Measurements from ENCODE around the gene AHNAK. TPM values are rescaled to one million over a fixed set of nuclear protein-coding genes. Genes with fewer than 3 reads are reported as not detected.
"Not testable (repeated sequence)": the region's sequence is repeated elsewhere in the genome, so short reads cannot be mapped to it uniquely, and the experiment has no call there.

The AHNAK gene
- total RNA-seq, 1 donor from 2014 or later: 809 TPM

- ATAC-seq (no peak), DNase-seq (no peak)
- TF ChIP-seq CTCF (IDR thresholded peaks at IDR 0.05): no peak
- peaks cover 32% of the 10 kb centered on the region for H3K4me1 ChIP-seq
- H3K27ac ChIP-seq: no peak overlapping the region
- no peaks in the 10 kb centered on the region for H3K9me3 ChIP-seq
- peaks cover 81% of the 10 kb centered on the region for H3K36me3 ChIP-seq
- H3K27me3 ChIP-seq (ENCODE audit: low read depth): no peaks in the 10 kb centered on the region
- no peak overlapping the region for H3K4me3 ChIP-seq
- intact Hi-C loops (cut with DNase I): no loop called here
Measured at GRCh38 chr11:62569611-62570010, 23.0 kb upstream of the AHNAK start.

GRCh38 chr11:62567018-62567633 is 20.5 kb upstream of the AHNAK start:
- Histone ChIP-seq H3K4me3 (no peak overlapping the region), H3K4me1 (peaks cover 19% of the 10 kb centered on the region), H3K27ac (no peak overlapping the region), H3K27me3 (ENCODE audit: low read depth) (no peaks in the 10 kb centered on the region), H3K36me3 (peaks cover 97% of the 10 kb centered on the region), H3K9me3 (no peaks in the 10 kb centered on the region)
- no peak for TF ChIP-seq CTCF (IDR thresholded peaks at IDR 0.05)
- DNase-seq: no peak
- ATAC-seq: no peak
- intact Hi-C loops (cut with DNase I): no loop called here

GRCh38 chr11:62566247-62566646 is 19.6 kb upstream of the AHNAK start:
- Histone ChIP-seq H3K27ac (no peak overlapping the region), H3K4me3 (no peak overlapping the region), H3K4me1 (peaks cover 10% of the 10 kb centered on the region), H3K27me3 (ENCODE audit: low read depth) (no peaks in the 10 kb centered on the region), H3K36me3 (peaks cover 95% of the 10 kb centered on the region), H3K9me3 (no peaks in the 10 kb centered on the region)
- ATAC-seq: no peak
- no peak for TF ChIP-seq CTCF (IDR thresholded peaks at IDR 0.05)
- intact Hi-C loops (cut with DNase I): no loop called here
- DNase-seq: no peak

GRCh38 chr11:62565100-62565802 is 18.6 kb upstream of the AHNAK start:
- intact Hi-C loops (cut with DNase I): no loop called here
- no peaks in the 10 kb centered on the region for H3K9me3 ChIP-seq
- H3K36me3 ChIP-seq: peaks cover 85% of the 10 kb centered on the region
- ATAC-seq: no peak
- TF ChIP-seq CTCF (IDR thresholded peaks at IDR 0.05): no peak
- DNase-seq: no peak
- no peak overlapping the region for H3K4me3 ChIP-seq
- H3K27ac ChIP-seq: no peak overlapping the region
- no peaks in the 10 kb centered on the region for H3K27me3 ChIP-seq (ENCODE audit: low read depth)
- H3K4me1 ChIP-seq: peaks cover 14% of the 10 kb centered on the region

- H3K9me3 ChIP-seq; DNase-seq; H3K4me3 ChIP-seq; H3K27me3 ChIP-seq (ENCODE audit: low read depth); ATAC-seq; intact Hi-C loops (cut with DNase I): not testable (repeated sequence)
- H3K4me1 ChIP-seq: peaks cover 34% of the 10 kb centered on the region
- H3K36me3 ChIP-seq: peaks cover 72% of the 10 kb centered on the region
- H3K27ac ChIP-seq: peak overlapping the region; percentile 76
Measured at GRCh38 chr11:62561677-62562230, 15.1 kb upstream of the AHNAK start.

- peaks cover 61% of the 10 kb centered on the region for H3K36me3 ChIP-seq
Measured at GRCh38 chr11:62560566-62561103, 14.0 kb upstream of the AHNAK start.

GRCh38 chr11:62559626-62560025 is 13.0 kb upstream of the AHNAK start:
- H3K36me3 ChIP-seq: peaks cover 51% of the 10 kb centered on the region
- DNase-seq; H3K27me3 ChIP-seq (ENCODE audit: low read depth); H3K9me3 ChIP-seq; intact Hi-C loops (cut with DNase I); ATAC-seq; H3K4me3 ChIP-seq: not testable (repeated sequence)
- H3K4me1 ChIP-seq: peaks cover 55% of the 10 kb centered on the region
- peak overlapping the region; percentile 76 for H3K27ac ChIP-seq

More at GRCh38 chr11:62560566-62561103, 14.0 kb upstream of the AHNAK start:
- no peaks in the 10 kb centered on the region for H3K27me3 ChIP-seq (ENCODE audit: low read depth)
- no peaks in the 10 kb centered on the region for H3K9me3 ChIP-seq
- no peak overlapping the region for H3K4me3 ChIP-seq
- H3K27ac ChIP-seq: peak overlapping the region; percentile 76
- peak; percentile 90 for DNase-seq
- peak; percentile 87 to 90 for ATAC-seq
- peak; percentile 80 for TF ChIP-seq CTCF (IDR thresholded peaks at IDR 0.05)
- H3K4me1 ChIP-seq: peaks cover 45% of the 10 kb centered on the region
- intact Hi-C loops (cut with DNase I): no loop called here

All from lower lobe of right lung (tissue), 2 donors.